ENCODE results near the gene MEGF8. TPM values are rescaled to one million over a fixed set of nuclear protein-coding genes. Genes with fewer than 3 reads are reported as not detected.

The MEGF8 gene
- total and polyA plus RNA-seq, 9 of the 15 experiments (the other 6 are each of a cell fraction or from before 2014, with no cell fraction given), result 0.28 to 13.1 (median 3.0) TPM

DNA sequence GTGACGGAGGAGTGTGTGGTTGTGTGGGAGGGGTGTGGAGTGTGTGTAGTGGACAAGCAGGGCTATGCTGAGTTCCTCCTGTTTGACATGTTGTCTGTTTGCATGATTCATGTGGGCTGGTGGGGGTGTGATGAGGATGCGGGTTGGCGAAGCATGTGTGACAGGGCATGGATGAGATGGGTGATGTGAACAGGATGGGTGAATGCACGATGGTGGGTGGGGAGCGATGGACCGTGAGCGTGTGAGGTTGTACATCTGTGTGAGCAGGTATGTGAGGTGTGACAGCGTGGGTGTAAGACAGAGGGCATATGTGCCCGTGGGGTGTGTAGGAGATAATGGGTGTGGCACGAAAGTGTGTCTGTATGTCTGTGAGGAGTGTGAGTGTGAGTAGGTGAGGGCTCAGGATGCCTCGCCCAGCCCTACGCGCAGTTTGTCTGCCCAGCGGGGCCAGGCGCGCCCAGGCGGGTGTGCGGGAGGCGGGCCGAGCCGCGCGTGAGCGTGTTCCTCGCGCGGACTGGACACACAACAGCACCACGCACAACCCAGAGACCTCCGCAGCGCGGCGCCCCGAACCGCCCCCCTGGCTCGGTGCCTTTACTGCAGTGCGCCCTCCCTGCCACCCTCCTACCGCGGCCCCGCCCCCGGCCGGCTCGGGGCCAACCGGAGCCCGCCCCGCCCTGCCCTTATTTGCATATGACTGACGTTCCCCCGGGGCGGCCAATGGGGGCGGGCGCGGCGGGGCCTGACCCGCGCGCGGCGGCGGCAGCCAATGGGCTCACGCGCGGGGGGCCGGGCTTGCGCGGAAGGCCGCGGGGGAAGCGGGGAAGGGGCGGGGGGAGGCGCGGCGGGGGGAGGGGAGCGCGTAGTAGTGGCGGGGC, 42.0 kb upstream of the MEGF8 start (continued):
- TF ChIP-seq ELF4 (CRISPR knock-in tag; IDR thresholded peaks at IDR 0.05), result 0 out of 2 replicates have a peak, but pooled peaks have one; percentile 39
- TF ChIP-seq KLF16 (IDR thresholded peaks at IDR 0.05), result no peak
- TF ChIP-seq PURB (CRISPR knock-in tag; IDR thresholded peaks at IDR 0.05; ENCODE audit: low read depth), result no peak
- TF ChIP-seq POLR2A (conservative IDR thresholded peaks at IDR 0.05), result peak; percentile 64
- TF ChIP-seq LARP7 (IDR thresholded peaks at IDR 0.05), result peak; percentile 62; the same call in 1 of the 2 replicates
- peak; percentile 34 to 70; a peak in 3 of 4 replicates for TF ChIP-seq ARNT (IDR thresholded peaks at IDR 0.05)
- TF ChIP-seq GABPA (tag; conservative IDR thresholded peaks at IDR 0.05; ENCODE audit: low read depth), result no peak
- peak; percentile 99 for TF ChIP-seq HDGF (IDR thresholded peaks at IDR 0.05)
- no peak for TF ChIP-seq ZSCAN29 (IDR thresholded peaks at IDR 0.05)
- peak; percentile 82 for TF ChIP-seq EGR1 (conservative IDR thresholded peaks at IDR 0.05)
- TF ChIP-seq HNRNPL (IDR thresholded peaks at IDR 0.05; ENCODE audit: low read depth, low read length), result peak; percentile 86
- no peak for TF ChIP-seq POU5F1 (IDR thresholded peaks at IDR 0.05; ENCODE audit: borderline replicate concordance, low read depth, low read length, partially characterized antibody)
- TF ChIP-seq DPF2 (IDR thresholded peaks at IDR 0.05), result peak; percentile 79
- TF ChIP-seq NFRKB (IDR thresholded peaks at IDR 0.05; ENCODE audit: low read depth), result 0 out of 2 replicates have a peak, but pooled peaks have one; percentile 29
- no peak for TF ChIP-seq NFE2L1 (tag; IDR thresholded peaks at IDR 0.05; ENCODE audit: borderline replicate concordance, low read depth)
- no peak for TF ChIP-seq ZNF217 (CRISPR knock-in tag; IDR thresholded peaks at IDR 0.05)
- TF ChIP-seq, protein P1, sequence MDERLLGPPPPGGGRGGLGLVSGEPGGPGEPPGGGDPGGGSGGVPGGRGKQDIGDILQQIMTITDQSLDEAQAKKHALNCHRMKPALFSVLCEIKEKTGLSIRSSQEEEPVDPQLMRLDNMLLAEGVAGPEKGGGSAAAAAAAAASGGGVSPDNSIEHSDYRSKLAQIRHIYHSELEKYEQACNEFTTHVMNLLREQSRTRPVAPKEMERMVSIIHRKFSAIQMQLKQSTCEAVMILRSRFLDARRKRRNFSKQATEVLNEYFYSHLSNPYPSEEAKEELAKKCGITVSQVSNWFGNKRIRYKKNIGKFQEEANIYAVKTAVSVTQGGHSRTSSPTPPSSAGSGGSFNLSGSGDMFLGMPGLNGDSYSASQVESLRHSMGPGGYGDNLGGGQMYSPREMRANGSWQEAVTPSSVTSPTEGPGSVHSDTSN (CRISPR knock-in tag; IDR thresholded peaks at IDR 0.05; ENCODE audit: low read depth), result no peak
- TF ChIP-seq, protein P1 (tag; conservative IDR thresholded peaks at IDR 0.05; ENCODE audit: low read depth), result peak; percentile 76
- TF ChIP-seq SMARCA5 (IDR thresholded peaks at IDR 0.05), result peak; percentile 91
- TF ChIP-seq ZNF583 (CRISPR knock-in tag; IDR thresholded peaks at IDR 0.05), result 0 out of 2 replicates have a peak, but pooled peaks have one; percentile 37
- TF ChIP-seq MIER1 (IDR thresholded peaks at IDR 0.05; ENCODE audit: low read depth), result 0 out of 2 replicates have a peak, but pooled peaks have one; percentile 66
- peak; percentile 43; the same call in 1 of the 2 replicates for TF ChIP-seq PHF8 (IDR thresholded peaks at IDR 0.05; ENCODE audit: borderline replicate concordance, low read length)
- peak; percentile 24; the same call in 1 of the 2 replicates for TF ChIP-seq EP400 (IDR thresholded peaks at IDR 0.05)
- peak; percentile 61; the same call in 1 of the 2 replicates for TF ChIP-seq MTA3 (IDR thresholded peaks at IDR 0.05; ENCODE audit: borderline replicate concordance)
- TF ChIP-seq ILF3 (IDR thresholded peaks at IDR 0.05; ENCODE audit: borderline replicate concordance), result no peak
- peak; percentile 27; the same call in 1 of the 2 replicates for TF ChIP-seq GABPB1 (CRISPR knock-in tag; IDR thresholded peaks at IDR 0.05)
- TF ChIP-seq SAFB (IDR thresholded peaks at IDR 0.05; ENCODE audit: borderline replicate concordance, low read depth, low read length), result peak; percentile 92
- peak; percentile 36 for TF ChIP-seq CREB1 (IDR thresholded peaks at IDR 0.05)
- peak; percentile 34; the same call in 1 of the 2 replicates for TF ChIP-seq CREB1 (CRISPR knock-in tag; IDR thresholded peaks at IDR 0.05)
- TF ChIP-seq RBFOX2 (IDR thresholded peaks at IDR 0.05; ENCODE audit: low read depth, low read length), result peak; percentile 71
- 0 out of 4 replicates have a peak, but pooled peaks of 1 of the 2 experiments have one; percentile 44 for TF ChIP-seq SRF (CRISPR knock-in tag; IDR thresholded peaks at IDR 0.05)

All from K562 (cell line).